HG03565 (cell line): ENCODE measurements around the gene LMO1.

Experiments used
- ATAC-seq: cut with Tn5 transposase; IDR thresholded peaks from one replicate; pipeline ENCODE4 v1.9.1; 2021; ENCODE audit warnings: mild to moderate bottlenecking, moderate library complexity; ENCODE audit not compliant: unreplicated experiment

Gene LMO1

GRCh38 chr11:8266246-8267241, 2.9 kb upstream of the LMO1 start:
- ATAC-seq = no peak

GRCh38 chr11:8265681-8266241, 2.1 kb upstream of the LMO1 start:
- no peak for ATAC-seq

- no peak for ATAC-seq
Measured at GRCh38 chr11:8263109-8263768, 439 bp downstream of the LMO1 start.

GRCh38 chr11:8262552-8263108, 1.0 kb downstream of the LMO1 start:
- ATAC-seq = no peak

- no peak for ATAC-seq
Measured at GRCh38 chr11:8261921-8262551, 1.6 kb downstream of the LMO1 start.

- no peak for ATAC-seq
Measured at GRCh38 chr11:8261291-8261690, 2.4 kb downstream of the LMO1 start.

GRCh38 chr11:8260202-8260966, 3.3 kb downstream of the LMO1 start:
- no peak for ATAC-seq

- no peak for ATAC-seq
Measured at GRCh38 chr11:8259306-8259959, 4.2 kb downstream of the LMO1 start.

GRCh38 chr11:8258784-8259183, 4.9 kb downstream of the LMO1 start:
- no peak for ATAC-seq

- ATAC-seq = no peak
Measured at GRCh38 chr11:8258289-8258688, 5.4 kb downstream of the LMO1 start.

- no peak for ATAC-seq
Measured at GRCh38 chr11:8257003-8257664, 6.5 kb downstream of the LMO1 start.

GRCh38 chr11:8256271-8257002, 7.2 kb downstream of the LMO1 start:
- no peak for ATAC-seq

- no peak for ATAC-seq
Measured at GRCh38 chr11:8253566-8253965, 10.1 kb downstream of the LMO1 start.

- no peak for ATAC-seq
Measured at GRCh38 chr11:8252946-8253345, 10.7 kb downstream of the LMO1 start.

- no peak for ATAC-seq
Measured at GRCh38 chr11:8252388-8252787, 11.3 kb downstream of the LMO1 start.

- no peak for ATAC-seq
Measured at GRCh38 chr11:8251616-8252295, 11.9 kb downstream of the LMO1 start.

- no peak for ATAC-seq
Measured at GRCh38 chr11:8250981-8251615, 12.6 kb downstream of the LMO1 start.
